ENCODE data around the gene ANGPT4. TPM values are rescaled to one million over a fixed set of nuclear protein-coding genes. Genes with fewer than 3 reads are reported as not detected.
A peak's percentile ranks its signal among the peaks of the same experiment; 100 is the strongest.

Gene ANGPT4
- total RNA-seq, 1 experiment from 2014 or later = 0.20 TPM

DNA sequence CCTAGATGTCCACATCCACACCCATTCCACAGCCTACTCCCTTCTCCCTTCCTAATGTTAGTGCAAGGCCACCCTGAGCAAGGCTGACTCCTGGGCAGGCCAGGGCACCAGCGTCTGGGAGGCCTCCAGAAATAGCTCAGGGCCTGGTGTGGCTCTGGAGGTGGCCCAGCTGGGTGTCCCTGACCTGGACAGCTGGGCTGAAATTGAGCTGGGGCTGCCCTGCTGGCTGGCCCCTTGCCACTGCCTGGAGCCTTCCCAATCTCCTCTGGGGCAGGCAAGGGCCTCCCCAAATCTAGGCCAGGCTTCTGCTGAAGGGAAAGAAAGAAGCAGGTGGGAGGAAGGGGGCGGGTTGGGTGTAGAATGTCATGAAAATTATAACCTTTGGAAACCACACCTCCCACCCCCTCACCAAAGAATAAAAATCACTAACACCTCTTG is 80.5 kb downstream of the ANGPT4 start (continued):
- no peak for TF ChIP-seq SMAD3 (CRISPR knock-in tag; IDR thresholded peaks at IDR 0.05; ENCODE audit: borderline replicate concordance)
- TF ChIP-seq, protein P1, sequence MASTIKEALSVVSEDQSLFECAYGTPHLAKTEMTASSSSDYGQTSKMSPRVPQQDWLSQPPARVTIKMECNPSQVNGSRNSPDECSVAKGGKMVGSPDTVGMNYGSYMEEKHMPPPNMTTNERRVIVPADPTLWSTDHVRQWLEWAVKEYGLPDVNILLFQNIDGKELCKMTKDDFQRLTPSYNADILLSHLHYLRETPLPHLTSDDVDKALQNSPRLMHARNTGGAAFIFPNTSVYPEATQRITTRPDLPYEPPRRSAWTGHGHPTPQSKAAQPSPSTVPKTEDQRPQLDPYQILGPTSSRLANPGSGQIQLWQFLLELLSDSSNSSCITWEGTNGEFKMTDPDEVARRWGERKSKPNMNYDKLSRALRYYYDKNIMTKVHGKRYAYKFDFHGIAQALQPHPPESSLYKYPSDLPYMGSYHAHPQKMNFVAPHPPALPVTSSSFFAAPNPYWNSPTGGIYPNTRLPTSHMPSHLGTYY (CRISPR knock-in tag; IDR thresholded peaks at IDR 0.05) = no peak
- TF ChIP-seq, protein P2, sequence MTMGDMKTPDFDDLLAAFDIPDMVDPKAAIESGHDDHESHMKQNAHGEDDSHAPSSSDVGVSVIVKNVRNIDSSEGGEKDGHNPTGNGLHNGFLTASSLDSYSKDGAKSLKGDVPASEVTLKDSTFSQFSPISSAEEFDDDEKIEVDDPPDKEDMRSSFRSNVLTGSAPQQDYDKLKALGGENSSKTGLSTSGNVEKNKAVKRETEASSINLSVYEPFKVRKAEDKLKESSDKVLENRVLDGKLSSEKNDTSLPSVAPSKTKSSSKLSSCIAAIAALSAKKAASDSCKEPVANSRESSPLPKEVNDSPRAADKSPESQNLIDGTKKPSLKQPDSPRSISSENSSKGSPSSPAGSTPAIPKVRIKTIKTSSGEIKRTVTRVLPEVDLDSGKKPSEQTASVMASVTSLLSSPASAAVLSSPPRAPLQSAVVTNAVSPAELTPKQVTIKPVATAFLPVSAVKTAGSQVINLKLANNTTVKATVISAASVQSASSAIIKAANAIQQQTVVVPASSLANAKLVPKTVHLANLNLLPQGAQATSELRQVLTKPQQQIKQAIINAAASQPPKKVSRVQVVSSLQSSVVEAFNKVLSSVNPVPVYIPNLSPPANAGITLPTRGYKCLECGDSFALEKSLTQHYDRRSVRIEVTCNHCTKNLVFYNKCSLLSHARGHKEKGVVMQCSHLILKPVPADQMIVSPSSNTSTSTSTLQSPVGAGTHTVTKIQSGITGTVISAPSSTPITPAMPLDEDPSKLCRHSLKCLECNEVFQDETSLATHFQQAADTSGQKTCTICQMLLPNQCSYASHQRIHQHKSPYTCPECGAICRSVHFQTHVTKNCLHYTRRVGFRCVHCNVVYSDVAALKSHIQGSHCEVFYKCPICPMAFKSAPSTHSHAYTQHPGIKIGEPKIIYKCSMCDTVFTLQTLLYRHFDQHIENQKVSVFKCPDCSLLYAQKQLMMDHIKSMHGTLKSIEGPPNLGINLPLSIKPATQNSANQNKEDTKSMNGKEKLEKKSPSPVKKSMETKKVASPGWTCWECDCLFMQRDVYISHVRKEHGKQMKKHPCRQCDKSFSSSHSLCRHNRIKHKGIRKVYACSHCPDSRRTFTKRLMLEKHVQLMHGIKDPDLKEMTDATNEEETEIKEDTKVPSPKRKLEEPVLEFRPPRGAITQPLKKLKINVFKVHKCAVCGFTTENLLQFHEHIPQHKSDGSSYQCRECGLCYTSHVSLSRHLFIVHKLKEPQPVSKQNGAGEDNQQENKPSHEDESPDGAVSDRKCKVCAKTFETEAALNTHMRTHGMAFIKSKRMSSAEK (CRISPR knock-in tag; IDR thresholded peaks at IDR 0.05; ENCODE audit: borderline replicate concordance) = no peak
- TF ChIP-seq, protein P3, sequence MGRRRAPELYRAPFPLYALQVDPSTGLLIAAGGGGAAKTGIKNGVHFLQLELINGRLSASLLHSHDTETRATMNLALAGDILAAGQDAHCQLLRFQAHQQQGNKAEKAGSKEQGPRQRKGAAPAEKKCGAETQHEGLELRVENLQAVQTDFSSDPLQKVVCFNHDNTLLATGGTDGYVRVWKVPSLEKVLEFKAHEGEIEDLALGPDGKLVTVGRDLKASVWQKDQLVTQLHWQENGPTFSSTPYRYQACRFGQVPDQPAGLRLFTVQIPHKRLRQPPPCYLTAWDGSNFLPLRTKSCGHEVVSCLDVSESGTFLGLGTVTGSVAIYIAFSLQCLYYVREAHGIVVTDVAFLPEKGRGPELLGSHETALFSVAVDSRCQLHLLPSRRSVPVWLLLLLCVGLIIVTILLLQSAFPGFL (CRISPR knock-in tag; IDR thresholded peaks at IDR 0.05; ENCODE audit: borderline replicate concordance) = no peak
- TF ChIP-seq GRHL2 (CRISPR knock-in tag; IDR thresholded peaks at IDR 0.05; ENCODE audit: insufficient replicate concordance, severe bottlenecking) = no peak
- TF ChIP-seq NFE2L1 (CRISPR knock-in tag; IDR thresholded peaks at IDR 0.05) = no peak

DNA sequence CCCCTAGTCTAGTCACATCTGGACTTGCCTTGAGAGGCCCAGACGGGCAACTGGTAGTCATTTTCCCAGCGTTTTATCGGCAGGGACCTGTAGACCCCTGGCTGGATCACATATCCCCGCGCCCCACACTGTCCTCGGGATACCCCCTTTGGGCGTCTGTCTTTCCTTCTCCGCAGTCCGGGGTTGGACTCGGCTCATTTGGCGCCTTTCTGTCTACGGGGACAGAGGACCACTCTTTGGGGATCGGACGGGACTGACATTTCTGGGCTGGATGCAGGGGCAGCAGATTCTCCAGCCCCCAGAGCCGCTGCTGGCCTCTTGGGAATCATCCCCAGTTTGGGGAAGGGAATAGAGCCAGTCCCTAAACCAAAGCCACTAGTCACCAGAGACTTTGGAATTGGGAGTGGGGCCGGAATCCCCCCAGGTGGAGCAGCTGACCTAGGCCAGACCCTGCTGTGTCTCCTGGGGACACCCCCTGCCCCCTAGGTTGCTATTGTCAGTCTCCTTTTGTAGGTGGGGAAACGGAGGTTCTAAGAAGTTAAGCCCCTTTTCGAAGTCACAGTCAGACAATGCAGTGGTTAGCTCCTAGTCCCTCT is 81.9 kb downstream of the ANGPT4 start:
- no peak for DNase-seq (ENCODE audit: low spot score)
- CTCF ChIA-PET = interaction anchor here (0.6 to 4.5 kb wide), 12 partner anchors 7 to 274 kb away, joined by 3 to 30 read pairs (median 10); no protein-coding TSS in a partner anchor
- H3K9me3 Mint-ChIP-seq = peaks cover 12% of the 10 kb centered on the region
- peak overlapping the region; percentile 76 for H3K4me3 Mint-ChIP-seq
- no peak overlapping the region for H3K27ac Mint-ChIP-seq
- peaks cover 4% of the 10 kb centered on the region for H3K36me3 Mint-ChIP-seq
- no peak for TF ChIP-seq ZNF232 (CRISPR knock-in tag; IDR thresholded peaks at IDR 0.05)
- TF ChIP-seq JAZF1 (CRISPR knock-in tag; IDR thresholded peaks at IDR 0.05) = no peak
- no peak for TF ChIP-seq PRRX2 (CRISPR knock-in tag; IDR thresholded peaks at IDR 0.05)
- TF ChIP-seq, protein P4, sequence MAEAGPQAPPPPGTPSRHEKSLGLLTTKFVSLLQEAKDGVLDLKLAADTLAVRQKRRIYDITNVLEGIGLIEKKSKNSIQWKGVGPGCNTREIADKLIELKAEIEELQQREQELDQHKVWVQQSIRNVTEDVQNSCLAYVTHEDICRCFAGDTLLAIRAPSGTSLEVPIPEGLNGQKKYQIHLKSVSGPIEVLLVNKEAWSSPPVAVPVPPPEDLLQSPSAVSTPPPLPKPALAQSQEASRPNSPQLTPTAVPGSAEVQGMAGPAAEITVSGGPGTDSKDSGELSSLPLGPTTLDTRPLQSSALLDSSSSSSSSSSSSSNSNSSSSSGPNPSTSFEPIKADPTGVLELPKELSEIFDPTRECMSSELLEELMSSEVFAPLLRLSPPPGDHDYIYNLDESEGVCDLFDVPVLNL (CRISPR knock-in tag; IDR thresholded peaks at IDR 0.05; ENCODE audit: borderline replicate concordance, low read depth) = no peak
- TF ChIP-seq FOXK1 (CRISPR knock-in tag; IDR thresholded peaks at IDR 0.05) = no peak
- no peak; the same call in 1 of the 2 replicates for TF ChIP-seq FOXP1 (CRISPR knock-in tag; IDR thresholded peaks at IDR 0.05; ENCODE audit: borderline replicate concordance)
- TF ChIP-seq CREB1 (CRISPR knock-in tag; IDR thresholded peaks at IDR 0.05) = no peak
- TF ChIP-seq, protein P5, sequence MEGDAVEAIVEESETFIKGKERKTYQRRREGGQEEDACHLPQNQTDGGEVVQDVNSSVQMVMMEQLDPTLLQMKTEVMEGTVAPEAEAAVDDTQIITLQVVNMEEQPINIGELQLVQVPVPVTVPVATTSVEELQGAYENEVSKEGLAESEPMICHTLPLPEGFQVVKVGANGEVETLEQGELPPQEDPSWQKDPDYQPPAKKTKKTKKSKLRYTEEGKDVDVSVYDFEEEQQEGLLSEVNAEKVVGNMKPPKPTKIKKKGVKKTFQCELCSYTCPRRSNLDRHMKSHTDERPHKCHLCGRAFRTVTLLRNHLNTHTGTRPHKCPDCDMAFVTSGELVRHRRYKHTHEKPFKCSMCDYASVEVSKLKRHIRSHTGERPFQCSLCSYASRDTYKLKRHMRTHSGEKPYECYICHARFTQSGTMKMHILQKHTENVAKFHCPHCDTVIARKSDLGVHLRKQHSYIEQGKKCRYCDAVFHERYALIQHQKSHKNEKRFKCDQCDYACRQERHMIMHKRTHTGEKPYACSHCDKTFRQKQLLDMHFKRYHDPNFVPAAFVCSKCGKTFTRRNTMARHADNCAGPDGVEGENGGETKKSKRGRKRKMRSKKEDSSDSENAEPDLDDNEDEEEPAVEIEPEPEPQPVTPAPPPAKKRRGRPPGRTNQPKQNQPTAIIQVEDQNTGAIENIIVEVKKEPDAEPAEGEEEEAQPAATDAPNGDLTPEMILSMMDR (IDR thresholded peaks at IDR 0.05) = no peak
- ATAC-seq = no peak; the same call in 1 of the 2 replicates
- H3K4me1 Mint-ChIP-seq = peaks cover 12% of the 10 kb centered on the region
- peaks cover 20% of the 10 kb centered on the region for H3K27me3 Mint-ChIP-seq (ENCODE audit: low read depth)
- POLR2A ChIA-PET = no interaction called here

All from WTC11 (cell line).